ENCODE data around the gene PPP3CA.

GRCh38 chr4:101307899-101308298, 39.4 kb downstream of the PPP3CA start:
- TF ChIP-seq EZH2 (IDR thresholded peaks at IDR 0.05; ENCODE audit: insufficient read depth, poor library complexity, severe bottlenecking) (no peak), EZH2phosphoT487 (IDR thresholded peaks at IDR 0.05; ENCODE audit: insufficient read depth, low read depth) (no peak)
